BLaER1 treated with 17β-estradiol and CSF1 and Interleukin-3, amounts not matched to agents 10 nM and 100 nM (cell line): ENCODE results near the gene DAZAP1.

Experiments
- H3K27ac ChIP-seq, 11 experiments: shearing (Covaris generic); formaldehyde crosslinking; 2 replicates each; pipeline ENCODE4 v1.8.1; 2022
- H3K27me3 ChIP-seq, 11 experiments: shearing (Covaris generic); formaldehyde crosslinking; 2 replicates each; pipeline ENCODE4 v1.8.1; 2022
- H3K36me3 ChIP-seq, 11 experiments: shearing (Covaris generic); formaldehyde crosslinking; 2 replicates each; pipeline ENCODE4 v1.8.1; 2022
- H3K4me1 ChIP-seq, 10 experiments: shearing (Covaris generic); formaldehyde crosslinking; 2 replicates each; pipeline ENCODE4 v1.8.1; 2022
- H3K4me2 ChIP-seq, 11 experiments: shearing (Covaris generic); formaldehyde crosslinking; 2 replicates each; pipeline ENCODE4 v1.8.1; 2022
- H3K4me3 ChIP-seq, 10 experiments: shearing (Covaris generic); formaldehyde crosslinking; 2 replicates each; pipeline ENCODE4 v1.8.1; 2022
- H3K9ac ChIP-seq, 11 experiments: shearing (Covaris generic); formaldehyde crosslinking; 2 replicates each; pipeline ENCODE4 v1.8.1; 2022
- H3K9me3 ChIP-seq, 11 experiments: shearing (Covaris generic); formaldehyde crosslinking; replicated peaks in 1 of 11; 2 replicates each; pipeline ENCODE4 v1.8.1; 2022
- H4K20me1 ChIP-seq, 11 experiments: shearing (Covaris generic); formaldehyde crosslinking; 2 replicates each; pipeline ENCODE4 v1.8.1; 2022
- Cebpa-rat ChIP-seq, 11 experiments: shearing (Covaris generic); IDR thresholded peaks; 2 replicates each; pipeline ENCODE4 v1.8.1; 2022

The DAZAP1 gene

GRCh38 chr19:1447944-1448343 lies 40.6 kb downstream of the DAZAP1 start:
- TF ChIP-seq Cebpa-rat (IDR thresholded peaks at IDR 0.05) = no peak
- H3K9ac ChIP-seq = no peak overlapping the region
- no peak overlapping the region for H3K4me2 ChIP-seq
- peaks cover 24 to 51% (median 34%) of the 10 kb centered on the region in 10 experiments for H3K4me1 ChIP-seq
- peaks cover 0 to 3% (median 0%) of the 10 kb centered on the region in 11 experiments; a peak in 2 of 22 replicates for H3K9me3 ChIP-seq
- no peak overlapping the region for H3K4me3 ChIP-seq
- H3K36me3 ChIP-seq = peaks cover 0 to 6% (median 4%) of the 10 kb centered on the region in 11 experiments; a peak in 16 of 22 replicates
- peaks cover 41 to 100% (median 88%) of the 10 kb centered on the region in 11 experiments; a peak in 21 of 22 replicates for H4K20me1 ChIP-seq
- no peak overlapping the region for H3K27ac ChIP-seq
- peaks cover 78 to 84% (median 79%) of the 10 kb centered on the region in 11 experiments for H3K27me3 ChIP-seq

GRCh38 chr19:1449467-1450442 lies 42.4 kb downstream of the DAZAP1 start, which contains the start of gene APC2:
TSS of gene APC2 (plus strand) at chr19:1450121. CDS start at chr19:1453002, 2,881 bp downstream.
- H3K4me1 ChIP-seq = peaks cover 24 to 52% (median 35%) of the 10 kb centered on the region in 10 experiments; a peak in 18 of 20 replicates
- H3K27ac ChIP-seq = no peak within 1 kb of the TSS
- H3K4me3 ChIP-seq = peak within 1 kb of the TSS in 7 of 10 experiments; percentile 17 to 54 (median 42); a peak in 11 of 20 replicates
- H3K9ac ChIP-seq = 0 out of 22 replicates have a peak within 1 kb of the TSS, but pooled peaks of 1 of the 11 experiments have one; percentile 44
- H4K20me1 ChIP-seq = peaks cover 26 to 98% (median 82%) of the 10 kb centered on the region in 11 experiments; a peak in 21 of 22 replicates
- peak within 1 kb of the TSS in 9 of 11 experiments; percentile 18 to 76 (median 64); a peak in 18 of 22 replicates for H3K4me2 ChIP-seq
- TF ChIP-seq Cebpa-rat (IDR thresholded peaks at IDR 0.05) = no peak
- no peaks in the 10 kb centered on the region for H3K36me3 ChIP-seq
- H3K27me3 ChIP-seq = peaks cover 93 to 100% (median 96%) of the 10 kb centered on the region in 11 experiments
- H3K9me3 ChIP-seq = peaks cover 0 to 3% (median 0%) of the 10 kb centered on the region in 11 experiments; a peak in 2 of 22 replicates

GRCh38 chr19:1450735-1451731 lies 43.6 kb downstream of the DAZAP1 start:
- H3K9ac ChIP-seq = no peak overlapping the region
- no peaks in the 10 kb centered on the region for H3K36me3 ChIP-seq
- H3K27me3 ChIP-seq = peaks cover 83 to 100% (median 92%) of the 10 kb centered on the region in 11 experiments
- TF ChIP-seq Cebpa-rat (IDR thresholded peaks at IDR 0.05) = no peak
- H3K4me3 ChIP-seq = no peak overlapping the region
- H3K4me1 ChIP-seq = peaks cover 33 to 54% (median 45%) of the 10 kb centered on the region in 10 experiments
- H3K9me3 ChIP-seq = peaks cover 0 to 7% (median 0%) of the 10 kb centered on the region in 11 experiments; a peak in 2 of 22 replicates
- H4K20me1 ChIP-seq = peaks cover 26 to 97% (median 73%) of the 10 kb centered on the region in 11 experiments; a peak in 21 of 22 replicates
- peak overlapping the region in 2 of 11 experiments; percentile 55; a peak in 3 of 22 replicates for H3K4me2 ChIP-seq
- no peak overlapping the region for H3K27ac ChIP-seq

- peaks cover 33 to 57% (median 53%) of the 10 kb centered on the region in 10 experiments for H3K4me1 ChIP-seq
- no peak overlapping the region for H3K4me2 ChIP-seq
- peaks cover 81 to 100% (median 92%) of the 10 kb centered on the region in 11 experiments for H3K27me3 ChIP-seq
- peaks cover 17 to 97% (median 73%) of the 10 kb centered on the region in 11 experiments; a peak in 20 of 22 replicates for H4K20me1 ChIP-seq
- no peak overlapping the region for H3K4me3 ChIP-seq
- no peak overlapping the region for H3K27ac ChIP-seq
- H3K9ac ChIP-seq = no peak overlapping the region
- TF ChIP-seq Cebpa-rat (IDR thresholded peaks at IDR 0.05) = no peak
- H3K9me3 ChIP-seq = peaks cover 0 to 7% (median 0%) of the 10 kb centered on the region in 11 experiments; a peak in 2 of 22 replicates
- H3K36me3 ChIP-seq = no peaks in the 10 kb centered on the region
These were observed 44.8 kb downstream of the DAZAP1 start for GRCh38 chr19:1451916-1452801.

- no peak for TF ChIP-seq Cebpa-rat (IDR thresholded peaks at IDR 0.05)
- Histone ChIP-seq H3K4me2 (peak overlapping the region; percentile 35 to 97 (median 84); a peak in 20 of 22 replicates), H3K9ac (no peak overlapping the region), H3K4me1 (peaks cover 32 to 61% (median 53%) of the 10 kb centered on the region in 10 experiments), H3K27me3 (peaks cover 78 to 100% (median 92%) of the 10 kb centered on the region in 11 experiments), H3K4me3 (no peak overlapping the region), H3K36me3 (no peaks in the 10 kb centered on the region; a peak in 1 of 22 replicates), H3K9me3 (peaks cover 0 to 7% (median 0%) of the 10 kb centered on the region in 11 experiments; a peak in 1 of 22 replicates), H4K20me1 (peaks cover 9 to 95% (median 69%) of the 10 kb centered on the region in 11 experiments; a peak in 20 of 22 replicates), H3K27ac (no peak overlapping the region)
These were observed 45.6 kb downstream of the DAZAP1 start for GRCh38 chr19:1452802-1453524.

GRCh38 chr19:1453525-1454364 lies 46.4 kb downstream of the DAZAP1 start:
- Histone ChIP-seq H3K27ac (peak overlapping the region in 6 of 11 experiments; percentile 3 to 91 (median 50); a peak in 9 of 22 replicates), H3K9ac (peak overlapping the region in 4 of 11 experiments; percentile 13 to 52 (median 29); a peak in 3 of 22 replicates), H3K4me3 (no peak overlapping the region; a peak in 1 of 20 replicates), H3K36me3 (no peaks in the 10 kb centered on the region; a peak in 1 of 22 replicates), H3K27me3 (peaks cover 70 to 99% (median 91%) of the 10 kb centered on the region in 11 experiments), H3K4me1 (peaks cover 32 to 61% (median 53%) of the 10 kb centered on the region in 10 experiments), H3K9me3 (0 out of 22 replicates have a peak, but pooled peaks cover 0 to 7% (median 0%) of the 10 kb centered on the region in 11 experiments), H4K20me1 (peaks cover 6 to 95% (median 64%) of the 10 kb centered on the region in 11 experiments; a peak in 20 of 22 replicates), H3K4me2 (peak overlapping the region; percentile 35 to 97 (median 84); a peak in 21 of 22 replicates)
- TF ChIP-seq Cebpa-rat (IDR thresholded peaks at IDR 0.05) = no peak
